GM12878 (cell line): ENCODE results near the gene FBXL22. TPM values are rescaled to one million over a fixed set of nuclear protein-coding genes. Genes with fewer than 3 reads are reported as not detected.

ENCODE experiments used
- BRCA1 ChIP-seq: IDR thresholded peaks from 2 replicates; pipeline ENCODE4 v1.6.1; 2011; ENCODE audit warnings: low read depth, low read length, improper control_type of control experiment
- MTA2 ChIP-seq: fragments of 450-650 bp; IDR thresholded peaks from 2 replicates; pipeline ENCODE4 v1.6.1; 2016; ENCODE audit warnings: low read depth, mild to moderate bottlenecking, moderate library complexity
- MTA3 ChIP-seq: IDR thresholded peaks from 2 replicates; pipeline ENCODE4 v1.6.1; 2012; ENCODE audit warnings: low read length, inconsistent platforms, borderline replicate concordance
- NFYA ChIP-seq: IDR thresholded peaks from 2 replicates; pipeline ENCODE4 v1.6.1; 2011; ENCODE audit warnings: low read depth, mild to moderate bottlenecking, low read length, improper control_type of control experiment, borderline replicate concordance
- NR2C1 ChIP-seq: fragments of 450-650 bp; IDR thresholded peaks from 2 replicates; pipeline ENCODE4 v1.6.1; 2017; ENCODE audit warnings: antibody characterized with exemption, mild to moderate bottlenecking, moderate library complexity
- SIX5 ChIP-seq: IDR thresholded peaks from 2 replicates; pipeline ENCODE4 v1.6.1; 2011; ENCODE audit warnings: mild to moderate bottlenecking, low read depth, low read length, moderate library complexity; ENCODE audit not compliant: severe bottlenecking
- SREBF1 ChIP-seq: IDR thresholded peaks from 2 replicates; pipeline ENCODE4 v1.6.1; 2012; ENCODE audit warnings: mild to moderate bottlenecking, low read length
- ZNF217 ChIP-seq: fragments of 450-650 bp; IDR thresholded peaks from 2 replicates; pipeline ENCODE4 v1.6.1; 2017; ENCODE audit warnings: antibody characterized with exemption, mild to moderate bottlenecking
- ZNF24 ChIP-seq: fragments of 450-650 bp; IDR thresholded peaks from 2 replicates; pipeline ENCODE4 v1.6.1; 2017; ENCODE audit warnings: antibody characterized with exemption, mild to moderate bottlenecking
- polyA plus RNA-seq, 11 experiments: library from polyadenylated mRNA; depleted of rRNA in 4 of 11; unstranded in 6 of 11; stranded (reverse) in 5 of 11; fragments of >200 nt; fragmentation: Nextera tagmentation in 4 of 11; fragmentation: Illumina TruSeq in 1 of 11; extraction: Ambion mirVana in 4 of 11; extraction: Trizol in 1 of 11; gene quantifications; 1 replicate in 1 of 11; 2 replicates in 10 of 11; pipeline versions ENCODE4 v1.2.1 to v1.2.3, GENCODE V29; 2011 to 2016; ENCODE audit warnings: inconsistent platforms in 2 of 11, missing spikeins in 2 of 11, low read depth in 1 of 11
- total RNA-seq, 4 experiments: library from RNA; depleted of rRNA in 3 of 4; stranded (reverse); fragments of >200 nt in 3 of 4; fragmentation: Illumina TruSeq in 1 of 4; extraction: Trizol in 1 of 4; gene quantifications; 2 replicates each; pipeline versions ENCODE4 v1.2.1 to v1.2.3, GENCODE V29; 2013 to 2021
- TF ChIP-seq, protein P1 (sequence below): fragments of 450-650 bp; IDR thresholded peaks from 2 replicates; pipeline ENCODE4 v1.6.1; 2017; ENCODE audit warnings: mild to moderate bottlenecking, moderate library complexity

Gene FBXL22
- total and polyA plus RNA-seq, 10 of the 15 experiments (the other 5 are each of a cell fraction or from before 2014, with no cell fraction given), result 0.05 to 2.6 (median 0.52) TPM

DNA sequence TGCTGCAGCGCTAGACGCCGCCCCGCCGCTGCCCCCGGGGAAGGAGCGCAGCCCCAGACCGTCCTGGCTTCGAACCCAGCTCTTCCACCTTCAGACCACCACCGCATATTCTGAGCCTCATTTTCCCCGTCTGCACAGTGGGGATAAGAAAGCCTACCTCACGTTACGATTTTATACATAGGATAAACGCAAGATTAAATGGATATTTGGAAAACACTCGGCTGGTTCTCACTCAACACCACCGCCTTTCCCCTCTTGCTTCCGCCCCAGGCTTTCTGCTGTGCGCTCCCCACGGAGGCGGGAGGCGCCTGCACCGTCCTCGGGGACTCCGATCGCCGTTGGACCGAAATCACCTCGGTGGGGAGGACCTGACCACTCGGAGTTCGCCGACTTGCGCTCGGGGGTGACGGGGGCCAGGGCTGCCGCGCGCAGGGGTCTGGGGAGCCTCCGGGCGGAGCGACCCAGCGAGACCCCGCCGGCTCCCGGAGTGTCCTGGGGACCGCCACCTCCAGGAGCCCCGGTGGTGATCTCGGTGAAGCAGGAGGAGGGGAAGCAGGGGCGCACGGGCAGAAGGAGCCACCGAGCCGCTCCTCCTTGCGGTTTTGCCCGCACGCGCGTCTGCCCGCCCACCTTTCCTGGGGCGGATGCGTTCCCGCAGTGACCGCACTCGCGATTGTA lies 4.0 kb downstream of the FBXL22 start (continued):
- TF ChIP-seq, protein P1, sequence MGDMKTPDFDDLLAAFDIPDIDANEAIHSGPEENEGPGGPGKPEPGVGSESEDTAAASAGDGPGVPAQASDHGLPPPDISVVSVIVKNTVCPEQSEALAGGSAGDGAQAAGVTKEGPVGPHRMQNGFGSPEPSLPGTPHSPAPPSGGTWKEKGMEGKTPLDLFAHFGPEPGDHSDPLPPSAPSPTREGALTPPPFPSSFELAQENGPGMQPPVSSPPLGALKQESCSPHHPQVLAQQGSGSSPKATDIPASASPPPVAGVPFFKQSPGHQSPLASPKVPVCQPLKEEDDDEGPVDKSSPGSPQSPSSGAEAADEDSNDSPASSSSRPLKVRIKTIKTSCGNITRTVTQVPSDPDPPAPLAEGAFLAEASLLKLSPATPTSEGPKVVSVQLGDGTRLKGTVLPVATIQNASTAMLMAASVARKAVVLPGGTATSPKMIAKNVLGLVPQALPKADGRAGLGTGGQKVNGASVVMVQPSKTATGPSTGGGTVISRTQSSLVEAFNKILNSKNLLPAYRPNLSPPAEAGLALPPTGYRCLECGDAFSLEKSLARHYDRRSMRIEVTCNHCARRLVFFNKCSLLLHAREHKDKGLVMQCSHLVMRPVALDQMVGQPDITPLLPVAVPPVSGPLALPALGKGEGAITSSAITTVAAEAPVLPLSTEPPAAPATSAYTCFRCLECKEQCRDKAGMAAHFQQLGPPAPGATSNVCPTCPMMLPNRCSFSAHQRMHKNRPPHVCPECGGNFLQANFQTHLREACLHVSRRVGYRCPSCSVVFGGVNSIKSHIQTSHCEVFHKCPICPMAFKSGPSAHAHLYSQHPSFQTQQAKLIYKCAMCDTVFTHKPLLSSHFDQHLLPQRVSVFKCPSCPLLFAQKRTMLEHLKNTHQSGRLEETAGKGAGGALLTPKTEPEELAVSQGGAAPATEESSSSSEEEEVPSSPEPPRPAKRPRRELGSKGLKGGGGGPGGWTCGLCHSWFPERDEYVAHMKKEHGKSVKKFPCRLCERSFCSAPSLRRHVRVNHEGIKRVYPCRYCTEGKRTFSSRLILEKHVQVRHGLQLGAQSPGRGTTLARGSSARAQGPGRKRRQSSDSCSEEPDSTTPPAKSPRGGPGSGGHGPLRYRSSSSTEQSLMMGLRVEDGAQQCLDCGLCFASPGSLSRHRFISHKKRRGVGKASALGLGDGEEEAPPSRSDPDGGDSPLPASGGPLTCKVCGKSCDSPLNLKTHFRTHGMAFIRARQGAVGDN, result no peak
- TF ChIP-seq ZNF24 (no peak), SREBF1 (no peak), NFYA (no peak), NR2C1 (no peak), SIX5 (no peak), ZNF217 (no peak), MTA2 (no peak), MTA3 (no peak; the same call in 1 of the 2 replicates), BRCA1 (no peak)
